Spleen (tissue), 11 donors: ENCODE measurements around the gene PTPRN2. TPM values are rescaled to one million over a fixed set of nuclear protein-coding genes. Genes with fewer than 3 reads are reported as not detected.

Experiments
- DNase-seq: peaks from one replicate; pipeline ENCODE4 v3.0.0-alpha.2; 2020
- H3K27ac ChIP-seq, 8 donors: fragments of 200-600 bp; sonication (generic) in 7 of 8; 1 replicate in 4 of 8; 2 replicates in 4 of 8; pipeline versions ENCODE4 v1.5.0 to v1.8.0; 2016 to 2021; ENCODE audit warnings: inconsistent platforms in 4 of 8, mild to moderate bottlenecking in 4 of 8, moderate library complexity in 1 of 8
- H3K27me3 ChIP-seq, 7 donors: fragments of 200-600 bp; sonication (generic) in 6 of 7; replicated peaks in 1 of 7; 1 replicate in 4 of 7; 2 replicates in 3 of 7; pipeline versions ENCODE4 v1.5.0 to v1.8.0; 2016 to 2021; ENCODE audit warnings: inconsistent platforms in 3 of 7, mild to moderate bottlenecking in 1 of 7
- H3K36me3 ChIP-seq, 6 donors: fragments of 200-600 bp; sonication (generic) in 5 of 6; 1 replicate in 4 of 6; 2 replicates in 2 of 6; pipeline versions ENCODE4 v1.5.0 to v1.8.0; 2016 to 2021; ENCODE audit warnings: inconsistent platforms in 2 of 6
- H3K4me1 ChIP-seq, 6 donors: fragments of 200-600 bp; sonication (generic) in 5 of 6; 1 replicate in 3 of 6; 2 replicates in 3 of 6; pipeline versions ENCODE4 v1.5.0 to v1.8.0; 2016 to 2021; ENCODE audit warnings: inconsistent platforms in 3 of 6
- H3K4me3 ChIP-seq, 8 donors: fragments of 200-600 bp; sonication (generic) in 7 of 8; 1 replicate in 4 of 8; 2 replicates in 4 of 8; pipeline versions ENCODE4 v1.5.0 to v1.8.0; 2016 to 2021; ENCODE audit warnings: inconsistent platforms in 4 of 8, mild to moderate bottlenecking in 4 of 8, moderate library complexity in 2 of 8
- H3K9me3 ChIP-seq, 8 donors: fragments of 200-600 bp; sonication (generic) in 7 of 8; 1 replicate in 4 of 8; 2 replicates in 4 of 8; pipeline versions ENCODE4 v1.5.0 to v1.8.0; 2016 to 2021; ENCODE audit warnings: inconsistent platforms in 4 of 8
- POLR2A ChIP-seq, 3 donors: fragments of 450-650 bp; IDR thresholded peaks; one replicate each; pipeline ENCODE4 v1.5.1; 2017; ENCODE audit warnings: antibody characterized with exemption in 3 of 3, mild to moderate bottlenecking in 1 of 3
- POLR2AphosphoS5 ChIP-seq, 3 donors: sonication (generic); formaldehyde crosslinking; IDR thresholded peaks; one replicate each; pipeline ENCODE4 v1.5.1; 2017; ENCODE audit warnings: antibody characterized with exemption in 3 of 3
- WGBS, 5 donors: extraction: QIAGEN DNeasy Blood & Tissue Kit in 3 of 5; methylation state at CpG; one replicate each; pipeline versions ENCODE4 v1.1.5 to v1.1.7; 2013 to 2018; 5-methylcytosine and 5-hydroxymethylcytosine counted together
- intact Hi-C: fragments of 100-400 bp; cut with DNase I; formaldehyde crosslinking; loops from one replicate; pipeline ENCODE4 v1.15.0; 2023; ENCODE audit warnings: low total_unique reads
- polyA plus RNA-seq, 3 donors: library from polyadenylated mRNA; stranded (reverse); fragments of 200-250 nt; gene quantifications; one replicate each; pipeline ENCODE4 v1.2.1, GENCODE V29; 2013
- total RNA-seq, 7 donors: library from RNA; depleted of rRNA in 3 of 7; stranded (reverse); fragments of >200 nt in 3 of 7; fragmentation: NEBNext Ultra II Directional in 4 of 7; extraction: Animal tissue kit (Norgen Biotek cat#: 25700) in 4 of 7; gene quantifications; one replicate each; pipeline versions ENCODE4 v1.1.0 to v1.2.1, GENCODE V29; 2016 to 2021
- TF ChIP-seq, protein P1 (sequence below), 11 experiments: fragments of 200-600 bp in 7 of 11; fragments of 450-650 bp in 4 of 11; sonication (generic) in 4 of 11; IDR thresholded peaks in 8 of 11; conservative IDR thresholded peaks in 3 of 11; 1 replicate in 7 of 11; 2 replicates in 4 of 11; pipeline versions ENCODE4 v1.4.0 to v1.8.0; 2016 to 2021; ENCODE audit warnings: antibody characterized with exemption in 11 of 11, inconsistent platforms in 4 of 11, mild to moderate bottlenecking in 1 of 11
- donor health status: healthy with polysubstance abuse.
- donor health status: DM: no; HTN: no; CAD: no; lungs with moderate emphysema.
- donor health status: DM: no; HTN: no; CAD: no.
- donor health status: Bipolar disorder and iron deficiency.
- donor health status: healthy.
- donor health status: DM: no; HTN: no; CAD: no.
- donor health status: DM: yes; HTN: yes; CAD: no.

Gene PTPRN2
- total and polyA plus RNA-seq, 10 donors = 7.0 to 22.8 (median 16.8) TPM

DNA sequence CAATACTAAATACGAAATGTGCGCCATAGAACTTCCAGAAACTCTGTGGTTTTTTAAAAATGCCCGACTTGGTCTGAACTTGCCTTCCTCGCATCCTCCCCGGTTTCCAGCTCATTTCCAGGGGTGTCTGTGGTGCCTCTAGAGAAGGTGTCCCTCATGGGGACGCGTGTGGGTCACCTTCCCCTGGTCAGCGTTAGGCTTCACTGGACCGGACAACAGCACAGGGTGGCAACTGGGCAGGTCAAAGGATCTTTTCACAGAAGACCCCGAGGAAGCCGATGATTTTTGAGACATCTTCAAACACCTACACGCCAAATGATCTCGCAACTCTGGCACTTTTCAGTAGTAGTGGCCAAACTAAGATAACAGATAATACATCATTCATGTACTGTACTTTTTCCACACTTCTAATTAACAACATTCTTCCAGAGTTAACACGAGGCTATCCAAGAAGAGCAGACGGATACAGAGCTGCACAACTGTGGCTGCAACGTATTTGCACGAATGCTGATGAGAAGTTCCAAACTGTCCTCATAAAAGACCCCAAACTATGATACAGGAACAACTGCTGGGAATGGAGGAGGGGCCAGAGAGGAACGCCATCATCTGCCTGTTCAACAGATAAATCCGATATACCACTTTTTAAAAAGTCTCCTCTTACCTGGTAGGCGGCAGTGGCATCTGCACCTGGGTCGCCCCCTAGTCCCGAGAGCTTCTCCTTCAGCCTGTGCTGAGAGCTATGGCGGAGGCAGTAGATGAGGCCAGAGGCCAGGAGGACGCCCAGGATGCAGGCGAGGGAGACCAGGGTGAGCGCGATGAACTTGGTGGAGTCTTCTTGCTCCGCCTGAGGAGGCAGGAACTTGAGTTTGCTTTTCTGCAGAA lies 905.3 kb downstream of the PTPRN2 start:
- Histone ChIP-seq H3K4me1 (peaks cover 0 to 29% (median 21%) of the 10 kb centered on the region in 6 donors), H3K9me3 (no peaks in the 10 kb centered on the region), H3K27ac (no peak overlapping the region), H3K36me3 (no peaks in the 10 kb centered on the region), H3K27me3 (peaks cover 22 to 100% (median 80%) of the 10 kb centered on the region in 7 donors), H3K4me3 (no peak overlapping the region)
- no peak for TF ChIP-seq POLR2AphosphoS5 (IDR thresholded peaks at IDR 0.05)
- TF ChIP-seq, protein P1, sequence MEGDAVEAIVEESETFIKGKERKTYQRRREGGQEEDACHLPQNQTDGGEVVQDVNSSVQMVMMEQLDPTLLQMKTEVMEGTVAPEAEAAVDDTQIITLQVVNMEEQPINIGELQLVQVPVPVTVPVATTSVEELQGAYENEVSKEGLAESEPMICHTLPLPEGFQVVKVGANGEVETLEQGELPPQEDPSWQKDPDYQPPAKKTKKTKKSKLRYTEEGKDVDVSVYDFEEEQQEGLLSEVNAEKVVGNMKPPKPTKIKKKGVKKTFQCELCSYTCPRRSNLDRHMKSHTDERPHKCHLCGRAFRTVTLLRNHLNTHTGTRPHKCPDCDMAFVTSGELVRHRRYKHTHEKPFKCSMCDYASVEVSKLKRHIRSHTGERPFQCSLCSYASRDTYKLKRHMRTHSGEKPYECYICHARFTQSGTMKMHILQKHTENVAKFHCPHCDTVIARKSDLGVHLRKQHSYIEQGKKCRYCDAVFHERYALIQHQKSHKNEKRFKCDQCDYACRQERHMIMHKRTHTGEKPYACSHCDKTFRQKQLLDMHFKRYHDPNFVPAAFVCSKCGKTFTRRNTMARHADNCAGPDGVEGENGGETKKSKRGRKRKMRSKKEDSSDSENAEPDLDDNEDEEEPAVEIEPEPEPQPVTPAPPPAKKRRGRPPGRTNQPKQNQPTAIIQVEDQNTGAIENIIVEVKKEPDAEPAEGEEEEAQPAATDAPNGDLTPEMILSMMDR (IDR thresholded peaks at IDR 0.05 in 8 of 11, conservative IDR thresholded peaks at IDR 0.05 in 3 of 11) = no peak
- TF ChIP-seq POLR2A (IDR thresholded peaks at IDR 0.05) = no peak
- intact Hi-C loops = no loop called here
- DNase-seq = peak; percentile 64
- WGBS, 5 donors = 56 to 71% (median 61%) methylated on average over 28 of the region's 28 CpGs

DNA sequence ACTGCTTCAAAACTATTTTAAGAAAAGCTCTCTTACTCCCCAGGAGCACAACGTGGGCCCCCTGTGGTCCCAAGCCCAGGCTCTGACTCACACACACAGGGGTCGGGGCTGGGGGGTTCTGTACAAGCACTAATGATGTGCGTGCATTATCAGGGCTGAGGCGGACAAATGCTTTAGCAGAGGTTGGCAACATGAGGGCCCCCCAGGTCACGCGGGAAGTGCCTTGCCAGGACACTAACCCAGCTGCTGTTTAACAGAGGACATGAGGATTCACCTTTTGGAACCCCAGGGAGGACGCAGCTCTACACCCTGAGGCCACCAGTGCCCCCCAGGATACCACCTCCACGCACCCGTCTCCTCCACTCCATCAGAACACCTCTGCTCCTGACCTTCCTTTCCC lies 908.0 kb downstream of the PTPRN2 start:
- 56 to 73% (median 65%) methylated on average over 9 of the region's 9 CpGs for WGBS, 5 donors

DNA sequence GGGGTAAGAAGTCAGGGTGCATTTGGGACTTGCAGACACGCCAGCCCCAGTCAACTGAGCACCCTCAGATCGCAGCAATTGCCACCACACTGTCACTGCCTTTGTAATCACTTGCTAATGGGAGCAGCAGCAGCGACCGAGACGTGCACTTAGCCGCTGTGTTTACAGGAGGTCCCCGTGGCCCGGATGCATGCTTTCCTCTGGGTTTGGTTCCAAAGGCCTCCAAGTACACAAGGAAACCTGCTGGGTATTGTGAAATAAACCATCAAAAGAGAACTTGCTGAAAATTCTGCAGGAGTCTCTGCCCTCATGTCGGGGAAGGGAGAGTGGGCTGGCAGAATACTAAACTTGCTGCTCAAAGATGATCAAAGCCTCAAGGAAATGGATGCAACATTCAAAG lies 909.1 kb downstream of the PTPRN2 start:
- Histone ChIP-seq H3K4me1 (peaks cover 0 to under 1% (median 0%) of the 10 kb centered on the region in 6 donors), H3K9me3 (no peaks in the 10 kb centered on the region), H3K27me3 (peaks cover 2 to 100% (median 45%) of the 10 kb centered on the region in 7 donors), H3K36me3 (no peaks in the 10 kb centered on the region), H3K27ac (no peak overlapping the region), H3K4me3 (no peak overlapping the region)
- no peak for DNase-seq
- intact Hi-C loops = no loop called here
- TF ChIP-seq, protein P1 (IDR thresholded peaks at IDR 0.05 in 8 of 11, conservative IDR thresholded peaks at IDR 0.05 in 3 of 11) = no peak
- TF ChIP-seq POLR2A (IDR thresholded peaks at IDR 0.05) (no peak), POLR2AphosphoS5 (IDR thresholded peaks at IDR 0.05) (no peak)
- 28 to 32% (median 31%) methylated on average over 9 of the region's 9 CpGs for WGBS, 5 donors

More for the DNA sequence above, 908.0 kb downstream of the PTPRN2 start:
- peak; percentile 62 for DNase-seq
- H3K27ac ChIP-seq = no peak overlapping the region
- no peak overlapping the region for H3K4me3 ChIP-seq
- no peaks in the 10 kb centered on the region for H3K36me3 ChIP-seq
- H3K9me3 ChIP-seq = no peaks in the 10 kb centered on the region
- TF ChIP-seq POLR2A (IDR thresholded peaks at IDR 0.05) (no peak), POLR2AphosphoS5 (IDR thresholded peaks at IDR 0.05) (no peak)
- TF ChIP-seq, protein P1 (IDR thresholded peaks at IDR 0.05 in 8 of 11, conservative IDR thresholded peaks at IDR 0.05 in 3 of 11) = no peak
- H3K27me3 ChIP-seq = peaks cover 8 to 100% (median 57%) of the 10 kb centered on the region in 7 donors
- intact Hi-C loops = no loop called here
- peaks cover 0 to 12% (median 5%) of the 10 kb centered on the region in 6 donors for H3K4me1 ChIP-seq
